ENCODE measurements around the gene PIAS4. TPM values are rescaled to one million over a fixed set of nuclear protein-coding genes. Genes with fewer than 3 reads are reported as not detected.

The PIAS4 gene
- total RNA-seq, 1 experiment from 2014 or later = 17.3 TPM

DNA sequence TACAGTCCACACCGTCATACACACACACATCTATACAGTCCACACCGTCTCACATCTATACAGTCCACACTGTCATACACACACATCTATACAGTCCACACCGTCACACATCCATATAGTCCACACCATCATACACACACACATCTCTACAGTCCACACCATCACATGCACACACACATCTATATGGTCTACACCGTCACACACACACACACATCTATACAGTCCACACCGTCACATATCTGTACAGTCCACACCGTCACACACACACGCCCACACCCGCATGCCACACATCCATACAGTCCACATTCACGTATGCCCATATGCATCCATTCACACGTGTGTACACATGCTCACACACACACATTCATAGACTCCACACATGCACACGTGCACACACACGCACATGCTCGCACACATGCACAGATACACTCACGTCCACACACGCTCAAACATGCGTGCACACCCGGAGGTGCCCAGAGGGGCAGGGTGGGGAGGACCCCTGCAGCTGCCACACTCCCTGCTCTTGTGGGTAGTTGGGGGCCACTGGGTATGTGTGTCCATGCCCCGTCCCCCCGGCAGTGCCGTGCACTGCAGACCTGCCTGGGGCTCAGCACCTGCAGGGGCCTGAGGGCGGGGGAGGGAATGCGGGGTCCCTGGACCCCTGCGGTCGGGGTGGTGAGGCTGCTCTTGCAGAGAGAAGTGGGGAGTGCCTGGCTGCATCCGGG lies 29.2 kb downstream of the PIAS4 start:
- Histone ChIP-seq H3K9me3 (ENCODE audit: low read length) (0 out of 2 replicates have a peak, but pooled peaks cover 4% of the 10 kb centered on the region), H2AFZ (ENCODE audit: low read length) (no peak overlapping the region), H3K4me1 (ENCODE audit: low read length) (no peaks in the 10 kb centered on the region), H3K4me2 (ENCODE audit: low read depth, low read length, poor library complexity, severe bottlenecking) (no peak overlapping the region), H3K4me3 (ENCODE audit: low read length) (no peak overlapping the region), H4K20me1 (ENCODE audit: insufficient read depth, low read depth, low read length) (no peaks in the 10 kb centered on the region), H3K36me3 (ENCODE audit: insufficient read depth, low read length) (peaks cover 10% of the 10 kb centered on the region), H3K9me2 (replicated peaks; ENCODE audit: insufficient read depth, low read length) (no peaks in the 10 kb centered on the region), H3K9ac (ENCODE audit: low read length) (no peak overlapping the region), H3K79me2 (ENCODE audit: low read length) (no peaks in the 10 kb centered on the region), H3K27ac (ENCODE audit: low read length) (no peak overlapping the region), H3K27me3 (ENCODE audit: low read length) (no peaks in the 10 kb centered on the region)
- no peak for DNase-seq

DNA sequence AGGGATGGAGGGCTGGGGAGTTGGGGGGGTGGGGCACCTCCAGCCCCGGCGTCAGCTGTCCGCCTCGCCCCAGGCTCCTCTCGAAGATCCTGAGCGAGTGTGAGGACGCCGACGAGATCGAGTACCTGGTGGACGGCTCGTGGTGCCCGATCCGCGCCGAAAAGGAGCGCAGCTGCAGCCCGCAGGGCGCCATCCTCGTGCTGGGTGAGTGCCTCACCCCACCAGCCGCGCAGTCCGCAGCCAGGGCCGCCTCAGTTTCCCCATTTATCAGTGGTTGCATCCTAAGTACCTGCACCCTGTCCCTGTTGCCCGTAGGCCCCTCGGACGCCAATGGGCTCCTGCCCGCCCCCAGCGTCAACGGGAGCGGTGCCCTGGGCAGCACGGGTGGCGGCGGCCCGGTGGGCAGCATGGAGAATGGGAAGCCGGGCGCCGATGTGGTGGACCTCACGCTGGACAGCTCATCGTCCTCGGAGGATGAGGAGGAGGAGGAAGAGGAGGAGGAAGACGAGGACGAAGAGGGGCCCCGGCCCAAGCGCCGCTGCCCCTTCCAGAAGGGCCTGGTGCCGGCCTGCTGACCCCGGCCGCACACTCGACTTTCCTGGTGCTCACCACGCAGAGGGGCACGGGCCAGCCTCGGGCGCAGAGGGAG lies 29.9 kb downstream of the PIAS4 start:
- Histone ChIP-seq H3K27ac (ENCODE audit: low read length) (no peak overlapping the region), H3K9me3 (ENCODE audit: low read length) (0 out of 2 replicates have a peak, but pooled peaks cover 4% of the 10 kb centered on the region), H3K9ac (ENCODE audit: low read length) (no peak overlapping the region), H3K9me2 (replicated peaks; ENCODE audit: insufficient read depth, low read length) (no peaks in the 10 kb centered on the region), H3K79me2 (ENCODE audit: low read length) (no peaks in the 10 kb centered on the region), H3K4me1 (ENCODE audit: low read length) (no peaks in the 10 kb centered on the region), H3K36me3 (ENCODE audit: insufficient read depth, low read length) (peaks cover 10% of the 10 kb centered on the region), H2AFZ (ENCODE audit: low read length) (no peak overlapping the region), H3K4me3 (ENCODE audit: low read length) (no peak overlapping the region), H3K4me2 (ENCODE audit: low read depth, low read length, poor library complexity, severe bottlenecking) (no peak overlapping the region), H3K27me3 (ENCODE audit: low read length) (no peaks in the 10 kb centered on the region), H4K20me1 (ENCODE audit: insufficient read depth, low read depth, low read length) (no peaks in the 10 kb centered on the region)
- no peak for DNase-seq

DNA sequence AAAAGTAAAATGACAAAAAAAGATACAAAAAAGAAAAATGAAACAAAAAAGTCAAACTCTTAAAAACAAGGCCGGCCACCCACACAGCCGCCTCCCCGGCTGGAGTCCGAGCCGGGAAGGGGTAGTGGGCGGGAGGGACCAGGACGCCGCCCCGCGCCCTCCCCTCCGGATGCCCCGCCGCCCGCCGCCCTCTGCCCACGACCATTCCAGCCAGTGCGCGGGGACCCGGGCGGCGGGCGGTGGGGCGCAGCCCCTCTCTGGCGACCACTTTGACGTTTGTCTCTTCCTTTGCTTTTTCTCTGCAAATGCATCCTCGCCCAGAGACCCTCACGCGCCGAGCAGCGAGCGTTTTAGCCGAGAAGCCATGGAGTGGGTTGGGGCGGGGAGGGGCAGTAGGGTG lies 30.5 kb downstream of the PIAS4 start:
- H3K4me1 ChIP-seq (ENCODE audit: low read length) = no peaks in the 10 kb centered on the region
- DNase-seq = no peak
- no peaks in the 10 kb centered on the region for H3K79me2 ChIP-seq (ENCODE audit: low read length)
- H3K9me2 ChIP-seq (replicated peaks; ENCODE audit: insufficient read depth, low read length) = no peaks in the 10 kb centered on the region
- peaks cover 10% of the 10 kb centered on the region for H3K36me3 ChIP-seq (ENCODE audit: insufficient read depth, low read length)
- 0 out of 2 replicates have a peak, but pooled peaks cover 4% of the 10 kb centered on the region for H3K9me3 ChIP-seq (ENCODE audit: low read length)
- H4K20me1 ChIP-seq (ENCODE audit: insufficient read depth, low read depth, low read length) = no peaks in the 10 kb centered on the region
- H3K4me2 ChIP-seq (ENCODE audit: low read depth, low read length, poor library complexity, severe bottlenecking) = no peak overlapping the region
- H3K9ac ChIP-seq (ENCODE audit: low read length) = no peak overlapping the region
- no peak overlapping the region for H3K27ac ChIP-seq (ENCODE audit: low read length)
- H2AFZ ChIP-seq (ENCODE audit: low read length) = no peak overlapping the region
- no peaks in the 10 kb centered on the region for H3K27me3 ChIP-seq (ENCODE audit: low read length)
- no peak overlapping the region for H3K4me3 ChIP-seq (ENCODE audit: low read length)

DNA sequence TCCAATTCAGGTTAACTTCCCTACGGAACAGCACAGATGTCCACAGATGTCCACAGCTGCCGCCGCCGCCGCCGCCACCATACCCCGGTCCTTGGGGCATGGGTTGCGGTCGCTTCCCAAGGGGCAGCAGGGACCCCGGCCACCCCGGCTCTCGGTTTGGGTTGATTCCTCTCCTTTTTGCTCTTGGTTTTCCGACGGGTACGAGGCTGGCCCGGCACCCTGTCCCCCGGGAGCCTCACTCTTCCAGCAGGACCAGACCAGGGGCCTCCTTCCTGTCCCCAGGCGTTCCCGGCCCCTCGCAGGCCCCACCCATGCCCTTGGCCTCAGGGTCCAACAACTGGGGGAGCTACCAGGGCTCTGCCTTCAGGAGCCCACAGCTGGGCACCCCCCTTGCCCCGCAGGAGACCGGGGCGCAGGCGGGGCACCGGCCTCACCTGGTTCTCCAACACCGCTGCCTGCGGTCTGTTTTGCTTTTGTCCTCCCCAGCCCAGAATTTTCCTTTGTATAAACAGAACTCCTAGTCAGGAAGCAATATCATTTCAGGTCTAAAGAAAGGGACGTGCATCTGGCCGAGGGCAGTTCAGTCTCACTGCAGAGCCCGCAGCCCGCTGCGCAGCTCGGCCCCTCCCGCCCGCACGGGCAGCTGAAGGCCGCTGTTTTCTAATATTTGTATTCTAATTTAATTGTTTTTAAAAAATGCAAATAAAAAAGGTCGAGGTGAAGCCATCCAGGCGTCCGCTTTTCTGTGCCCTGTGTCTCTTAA lies 31.3 kb downstream of the PIAS4 start:
- DNase-seq = no peak
- Histone ChIP-seq H3K79me2 (ENCODE audit: low read length) (0 out of 2 replicates have a peak, but pooled peaks cover under 1% of the 10 kb centered on the region), H3K9me2 (replicated peaks; ENCODE audit: insufficient read depth, low read length) (no peaks in the 10 kb centered on the region), H3K27me3 (ENCODE audit: low read length) (no peaks in the 10 kb centered on the region), H3K9me3 (ENCODE audit: low read length) (0 out of 2 replicates have a peak, but pooled peaks cover 4% of the 10 kb centered on the region), H3K36me3 (ENCODE audit: insufficient read depth, low read length) (peaks cover 10% of the 10 kb centered on the region), H2AFZ (ENCODE audit: low read length) (no peak overlapping the region), H3K4me1 (ENCODE audit: low read length) (no peaks in the 10 kb centered on the region), H3K9ac (ENCODE audit: low read length) (no peak overlapping the region), H3K4me2 (ENCODE audit: low read depth, low read length, poor library complexity, severe bottlenecking) (no peak overlapping the region), H3K4me3 (ENCODE audit: low read length) (no peak overlapping the region), H4K20me1 (ENCODE audit: insufficient read depth, low read depth, low read length) (0 out of 2 replicates have a peak, but pooled peaks cover under 1% of the 10 kb centered on the region), H3K27ac (ENCODE audit: low read length) (no peak overlapping the region)

DNA sequence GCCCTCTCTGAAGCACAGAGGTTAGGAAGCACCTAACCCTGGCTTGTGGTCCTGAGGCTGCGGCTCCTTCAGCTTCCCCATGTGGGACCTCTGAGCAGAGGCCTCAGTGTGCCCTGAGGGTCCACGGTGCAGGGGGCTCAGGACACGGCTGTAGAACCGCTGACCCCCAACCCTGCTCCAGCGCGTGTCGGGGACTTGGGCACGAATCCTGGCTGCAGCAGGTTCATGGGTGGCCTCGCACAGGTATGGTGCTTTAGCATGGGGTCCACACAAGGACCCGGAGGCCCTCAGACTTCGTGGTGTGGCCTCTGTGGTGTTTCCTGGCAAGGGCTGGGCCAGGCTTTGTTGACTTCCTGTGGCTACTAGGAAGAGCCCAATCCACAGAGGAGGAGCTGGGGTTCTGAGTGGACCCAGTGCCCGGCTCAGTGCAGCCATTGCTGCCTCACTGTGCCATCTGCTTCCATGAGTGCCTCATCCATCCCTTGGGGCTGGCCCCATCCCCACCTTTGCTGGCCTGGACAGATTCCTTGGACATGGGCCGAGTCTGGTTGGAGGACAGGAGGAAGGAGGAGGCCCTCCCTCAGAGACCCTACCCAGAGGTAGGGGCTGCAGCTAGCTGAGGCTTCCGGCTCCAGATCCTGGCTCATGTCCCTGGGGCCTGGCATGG lies 34.7 kb downstream of the PIAS4 start:
- Histone ChIP-seq H3K9me3 (ENCODE audit: low read length) (no peaks in the 10 kb centered on the region), H3K9ac (ENCODE audit: low read length) (no peak overlapping the region), H2AFZ (ENCODE audit: low read length) (no peak overlapping the region), H3K79me2 (ENCODE audit: low read length) (peaks cover 24% of the 10 kb centered on the region), H3K36me3 (ENCODE audit: insufficient read depth, low read length) (peaks cover 2% of the 10 kb centered on the region; the same call in 1 of the 2 replicates), H3K4me2 (ENCODE audit: low read depth, low read length, poor library complexity, severe bottlenecking) (no peak overlapping the region), H3K4me1 (ENCODE audit: low read length) (peaks cover 22% of the 10 kb centered on the region), H3K27ac (ENCODE audit: low read length) (no peak overlapping the region), H3K9me2 (replicated peaks; ENCODE audit: insufficient read depth, low read length) (no peaks in the 10 kb centered on the region), H3K27me3 (ENCODE audit: low read length) (no peaks in the 10 kb centered on the region), H3K4me3 (ENCODE audit: low read length) (no peak overlapping the region), H4K20me1 (ENCODE audit: insufficient read depth, low read depth, low read length) (peaks cover 11% of the 10 kb centered on the region; the same call in 1 of the 2 replicates)
- no peak for DNase-seq

DNA sequence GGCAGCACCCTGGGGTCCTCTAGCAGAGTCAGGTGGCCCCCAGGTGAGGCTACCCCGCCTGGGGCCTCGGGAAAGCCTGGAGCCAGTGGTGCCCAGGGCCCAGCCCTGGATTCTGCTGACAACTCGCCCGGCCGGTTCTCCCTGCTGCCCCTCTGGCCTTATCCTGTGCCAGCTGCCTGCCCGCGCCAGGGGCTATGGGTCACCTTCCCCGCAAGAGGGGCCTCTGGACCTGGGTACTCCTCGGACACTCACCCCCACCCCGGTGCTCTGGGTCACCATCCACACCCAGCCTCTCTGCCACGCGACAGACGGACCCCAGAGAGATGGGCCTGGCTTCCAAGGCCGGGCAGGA lies 35.2 kb downstream of the PIAS4 start:
- Histone ChIP-seq H3K4me3 (ENCODE audit: low read length) (no peak overlapping the region), H3K36me3 (ENCODE audit: insufficient read depth, low read length) (peaks cover 2% of the 10 kb centered on the region; the same call in 1 of the 2 replicates), H3K4me1 (ENCODE audit: low read length) (peaks cover 22% of the 10 kb centered on the region), H3K27ac (ENCODE audit: low read length) (no peak overlapping the region), H3K9me3 (ENCODE audit: low read length) (no peaks in the 10 kb centered on the region), H3K9me2 (replicated peaks; ENCODE audit: insufficient read depth, low read length) (no peaks in the 10 kb centered on the region), H2AFZ (ENCODE audit: low read length) (no peak overlapping the region), H3K27me3 (ENCODE audit: low read length) (no peaks in the 10 kb centered on the region), H4K20me1 (ENCODE audit: insufficient read depth, low read depth, low read length) (peaks cover 11% of the 10 kb centered on the region; the same call in 1 of the 2 replicates), H3K79me2 (ENCODE audit: low read length) (peaks cover 24% of the 10 kb centered on the region), H3K9ac (ENCODE audit: low read length) (no peak overlapping the region), H3K4me2 (ENCODE audit: low read depth, low read length, poor library complexity, severe bottlenecking) (no peak overlapping the region)
- DNase-seq = no peak

DNA sequence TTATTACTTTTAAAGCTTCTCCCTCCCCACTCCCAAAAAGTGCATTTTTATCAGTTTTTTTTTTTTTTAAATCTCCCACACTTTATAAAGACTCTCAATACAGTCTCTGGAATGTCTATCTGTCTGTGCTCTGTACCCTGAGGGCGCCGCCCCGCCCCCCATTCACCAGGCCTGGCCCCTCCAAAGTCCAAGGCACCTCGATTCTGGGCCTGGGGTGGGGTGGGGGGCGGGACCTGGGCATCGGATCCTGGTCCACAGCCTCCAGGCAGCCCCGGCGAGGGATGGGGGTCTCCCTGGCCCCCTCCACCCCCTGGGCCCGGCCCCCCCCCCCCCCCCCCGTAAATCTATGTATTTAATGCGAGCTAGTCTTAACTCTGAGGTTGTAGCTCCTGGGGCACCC lies 35.9 kb downstream of the PIAS4 start:
- H3K36me3 ChIP-seq (ENCODE audit: insufficient read depth, low read length) = peaks cover 2% of the 10 kb centered on the region; the same call in 1 of the 2 replicates
- no peak overlapping the region for H3K9ac ChIP-seq (ENCODE audit: low read length)
- H3K4me3 ChIP-seq (ENCODE audit: low read length) = no peak overlapping the region
- no peak overlapping the region for H3K4me2 ChIP-seq (ENCODE audit: low read depth, low read length, poor library complexity, severe bottlenecking)
- H3K9me2 ChIP-seq (replicated peaks; ENCODE audit: insufficient read depth, low read length) = no peaks in the 10 kb centered on the region
- H3K4me1 ChIP-seq (ENCODE audit: low read length) = peaks cover 22% of the 10 kb centered on the region
- H4K20me1 ChIP-seq (ENCODE audit: insufficient read depth, low read depth, low read length) = peaks cover 16% of the 10 kb centered on the region; the same call in 1 of the 2 replicates
- H3K27me3 ChIP-seq (ENCODE audit: low read length) = no peaks in the 10 kb centered on the region
- no peak for DNase-seq
- no peaks in the 10 kb centered on the region for H3K9me3 ChIP-seq (ENCODE audit: low read length)
- H3K27ac ChIP-seq (ENCODE audit: low read length) = no peak overlapping the region
- H2AFZ ChIP-seq (ENCODE audit: low read length) = no peak overlapping the region
- peaks cover 29% of the 10 kb centered on the region for H3K79me2 ChIP-seq (ENCODE audit: low read length)

Data from Karpas-422 (cell line).